Heart right ventricle (tissue), 16 donors: ENCODE measurements around the gene ST7. TPM values are rescaled to one million over a fixed set of nuclear protein-coding genes. Genes with fewer than 3 reads are reported as not detected.

Experiments
- ATAC-seq, 8 donors: fragments of 200-7000 bp; cut with Tn5 transposase; one replicate each; pipeline ENCODE4 v1.9.1; 2020; ENCODE audit warnings: mild to moderate bottlenecking in 8 of 8, moderate library complexity in 8 of 8, moderate number of reproducible peaks in 1 of 8
- DNase-seq, 2 donors: peaks; one replicate each; pipeline ENCODE4 v3.0.0-alpha.2; 2020
- H3K27ac ChIP-seq, 10 donors: fragments of 200-600 bp; sonication (generic) in 2 of 10; one replicate each; pipeline versions ENCODE4 v1.5.0 to v1.8.0; 2020 to 2022; ENCODE audit warnings: mild to moderate bottlenecking in 3 of 10
- H3K27me3 ChIP-seq, 7 donors: fragments of 200-600 bp; one replicate each; pipeline ENCODE4 v1.8.0; 2021 to 2022; ENCODE audit warnings: mild to moderate bottlenecking in 2 of 7
- H3K36me3 ChIP-seq, 9 donors: fragments of 200-600 bp; sonication (generic) in 1 of 9; one replicate each; pipeline versions ENCODE4 v1.5.0 to v1.8.0; 2020 to 2022; ENCODE audit warnings: mild to moderate bottlenecking in 2 of 9
- H3K4me1 ChIP-seq, 9 donors: fragments of 200-600 bp; sonication (generic) in 1 of 9; one replicate each; pipeline versions ENCODE4 v1.5.0 to v1.8.0; 2020 to 2022; ENCODE audit warnings: mild to moderate bottlenecking in 4 of 9
- H3K4me3 ChIP-seq, 10 donors: fragments of 200-600 bp; sonication (generic) in 2 of 10; one replicate each; pipeline versions ENCODE4 v1.5.0 to v1.8.0; 2020 to 2022; ENCODE audit warnings: mild to moderate bottlenecking in 7 of 10, moderate library complexity in 2 of 10
- H3K9me3 ChIP-seq, 11 donors: fragments of 200-600 bp in 10 of 11; sonication (generic) in 2 of 11; one replicate each; pipeline versions ENCODE4 v1.5.0 to v1.8.0; 2013 to 2022; ENCODE audit warnings: mild to moderate bottlenecking in 2 of 11, control low read depth in 1 of 11, moderate library complexity in 1 of 11
- CTCF ChIP-seq, 9 donors: fragments of 200-600 bp; sonication (generic) in 2 of 9; IDR thresholded peaks; one replicate each; pipeline versions ENCODE4 v1.5.0 to v1.8.0; 2021 to 2022; ENCODE audit warnings: antibody characterized with exemption in 9 of 9, mild to moderate bottlenecking in 5 of 9, moderate library complexity in 1 of 9
- WGBS, 2 donors: extraction: QIAGEN DNeasy Blood & Tissue Kit; methylation state at CpG; one replicate each; pipeline ENCODE4 v1.1.7; 2013; ENCODE audit warnings: inconsistent platforms in 1 of 2; 5-methylcytosine and 5-hydroxymethylcytosine counted together
- intact Hi-C, 10 donors: fragments of 100-400 bp; cut with DNase I; formaldehyde crosslinking; loops; one replicate each; pipeline versions ENCODE4 v1.11.1 to v1.14.2; 2022
- polyA plus RNA-seq, 2 donors: library from polyadenylated mRNA; stranded (reverse); fragments of 200-250 nt; gene quantifications; one replicate each; pipeline ENCODE4 v1.2.3, GENCODE V29; 2013
- total RNA-seq, 10 donors: library from RNA; stranded (reverse); fragmentation: NEBNext Ultra II Directional in 3 of 10; extraction: Animal tissue kit (Norgen Biotek cat#: 25700) in 3 of 10; gene quantifications; one replicate each; pipeline versions ENCODE4 v1.2.1 to v1.2.4, GENCODE V29; 2021 to 2023
- donor health status: Arrhythmogenic right ventricular cardiomyopathy.
- donor health status: ischemic (EF 13 %, LVEDD 7.1; RV severe dilation, severe dysfunction).
- donor health status: healthy with polysubstance abuse.
- donor health status: DM: no; HTN: yes; CAD: no.
- donor health status: DM: no; HTN: no; CAD: no.
- donor health status: ischemic (EF 25% LVEDD 6.9; RV normal size, moderate dysfunction).
- donor health status: ischemic (EF 25% LVEDD 5.7; RV mildly dilated, moderate dysfunction).
- donor health status: healthy.
- donor health status: DM: yes; HTN: yes; CAD: no.
- donor health status: Ischemic cardiomyopathy.
- donor health status: ischemic (EF 35%, LVEDD 5.7; RV mildly dilated, moderate dysfunction).
- donor health status: nonischemic (EF 11% LVEDD 7.7; RV severe dilation, severe dysfunction).
- donor health status: DM: yes; HTN: yes; CAD: no.
- donor health status: PGD.
- donor health status: ischemic (EF 29% LVEDD 5.4; RV normal size, mild dysfunction).
- donor health status: nonischemic (EF 23%, LVEDD 6.1; RV moderate dilation, normal function).

ST7 gene
- total and polyA plus RNA-seq, 12 donors = 20.1 to 40.2 (median 23.4) TPM

GRCh38 chr7:117152213-117153007 lies 199.1 kb downstream of the ST7 start:
- Histone ChIP-seq H3K4me1 (peaks cover 3 to 49% (median 19%) of the 10 kb centered on the region in 9 donors), H3K27ac (no peak overlapping the region), H3K27me3 (no peaks in the 10 kb centered on the region), H3K36me3 (no peaks in the 10 kb centered on the region), H3K4me3 (no peak overlapping the region), H3K9me3 (no peaks in the 10 kb centered on the region)
- ATAC-seq = peak; percentile 62 to 88 (median 78)
- peak in 1 of 2 donors; percentile 19 for DNase-seq
- WGBS, 2 donors = 75 to 79% methylated on average over 3 of the region's 3 CpGs
- no peak for TF ChIP-seq CTCF (IDR thresholded peaks at IDR 0.05)
- intact Hi-C loops = no loop called here

GRCh38 chr7:117153016-117153545 lies 199.8 kb downstream of the ST7 start:
- Histone ChIP-seq H3K27ac (no peak overlapping the region), H3K9me3 (no peaks in the 10 kb centered on the region), H3K27me3 (no peaks in the 10 kb centered on the region), H3K4me1 (peaks cover 3 to 56% (median 25%) of the 10 kb centered on the region in 9 donors), H3K36me3 (no peaks in the 10 kb centered on the region), H3K4me3 (no peak overlapping the region)
- ATAC-seq (no peak), DNase-seq (no peak)
- no peak for TF ChIP-seq CTCF (IDR thresholded peaks at IDR 0.05)
- 76 to 77% methylated on average over 1 of the region's 1 CpG for WGBS, 2 donors
- intact Hi-C loops = no loop called here

GRCh38 chr7:117154721-117155120 lies 201.4 kb downstream of the ST7 start:
- no peaks in the 10 kb centered on the region for H3K9me3 ChIP-seq
- 74 to 79% methylated on average over 1 of the region's 1 CpG for WGBS, 2 donors
- H3K36me3 ChIP-seq = no peaks in the 10 kb centered on the region
- H3K27me3 ChIP-seq = no peaks in the 10 kb centered on the region
- intact Hi-C loops = no loop called here
- peaks cover 3 to 68% (median 37%) of the 10 kb centered on the region in 9 donors for H3K4me1 ChIP-seq
- ATAC-seq (no peak), DNase-seq (no peak)
- TF ChIP-seq CTCF (IDR thresholded peaks at IDR 0.05) = no peak
- no peak overlapping the region for H3K27ac ChIP-seq
- no peak overlapping the region for H3K4me3 ChIP-seq

- intact Hi-C loops = no loop called here
- Histone ChIP-seq H3K27ac (no peak overlapping the region), H3K4me1 (peaks cover 3 to 68% (median 37%) of the 10 kb centered on the region in 9 donors), H3K9me3 (no peaks in the 10 kb centered on the region), H3K36me3 (no peaks in the 10 kb centered on the region), H3K27me3 (no peaks in the 10 kb centered on the region), H3K4me3 (no peak overlapping the region)
- no peak for DNase-seq
- peak in 2 of 8 donors; percentile 39 to 43 for ATAC-seq
- TF ChIP-seq CTCF (IDR thresholded peaks at IDR 0.05) = no peak
- WGBS, 2 donors = 72 to 88% methylated on average over 1 of the region's 1 CpG
Measured at GRCh38 chr7:117155694-117156093, 202.4 kb downstream of the ST7 start.
